Right renal cortex interstitium (tissue), 3 donors: ENCODE data around the gene MYO7B. TPM values are rescaled to one million over a fixed set of nuclear protein-coding genes. Genes with fewer than 3 reads are reported as not detected.

Experiments used
- DNase-seq, 3 donors: peaks; one replicate each; pipeline ENCODE4 v3.0.0-alpha.2; 2013; ENCODE audit warnings: low read depth in 3 of 3, low spot score in 2 of 3
- polyA plus RNA-seq, 3 donors: library from polyadenylated mRNA; unstranded; fragments of 120-200 nt; gene quantifications; one replicate each; pipeline ENCODE4 v1.2.1, GENCODE V29; 2013; ENCODE audit not compliant: insufficient read length in 3 of 3

Gene MYO7B
- 10 to 100 TPM; 18.0 to 22.3 (median 19.9) TPM for polyA plus RNA-seq

DNA sequence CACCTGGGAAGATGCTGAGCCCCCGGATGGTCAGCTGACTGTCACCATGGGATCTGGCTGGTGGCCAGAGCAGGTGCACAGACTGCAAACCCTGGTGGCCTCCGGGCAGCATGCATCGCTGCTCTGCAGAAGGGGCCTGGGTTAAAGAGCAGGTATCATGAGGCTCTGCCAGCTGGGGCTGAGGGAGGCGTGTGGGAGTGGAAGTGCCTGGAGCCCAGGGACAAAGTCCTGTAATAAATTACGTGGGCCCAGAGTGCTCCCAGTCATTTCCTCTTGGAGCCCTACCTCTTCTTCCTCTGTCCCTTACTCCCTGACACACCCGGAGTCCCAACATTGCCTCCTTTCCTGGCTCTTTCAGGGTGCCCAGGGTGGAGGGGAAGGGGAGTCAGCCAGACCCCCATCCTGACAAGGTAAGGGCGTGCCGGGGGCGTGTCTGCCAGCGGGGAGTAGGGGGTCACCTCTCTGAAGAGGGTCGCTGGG lies at the start of gene MYO7B:
TSS of gene MYO7B (plus strand) at position 262 of the 480 bp plus-strand sequence. CDS start 24,040 bp downstream, outside the sequence.
- DNase-seq = peak in 1 of 3 donors; percentile 25

DNA sequence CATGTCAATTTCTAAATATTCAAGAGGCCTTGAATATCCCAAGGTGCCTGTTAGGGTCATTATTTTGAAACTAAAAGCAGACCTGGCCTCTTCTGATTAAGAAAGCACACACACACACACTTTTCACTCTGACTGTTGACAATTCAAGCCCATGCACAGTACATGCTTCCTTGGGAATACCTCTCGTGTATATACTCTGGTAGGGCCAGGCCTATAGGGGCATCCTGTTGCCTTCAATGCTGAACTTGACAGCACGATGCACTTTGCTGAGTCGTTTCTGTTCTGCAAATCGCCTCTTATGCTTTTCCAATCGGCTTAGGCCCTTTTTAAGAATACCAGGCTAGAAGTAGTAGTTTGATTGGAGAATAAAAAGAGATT lies 49.8 kb upstream of the MYO7B start:
- DNase-seq = no peak

DNA sequence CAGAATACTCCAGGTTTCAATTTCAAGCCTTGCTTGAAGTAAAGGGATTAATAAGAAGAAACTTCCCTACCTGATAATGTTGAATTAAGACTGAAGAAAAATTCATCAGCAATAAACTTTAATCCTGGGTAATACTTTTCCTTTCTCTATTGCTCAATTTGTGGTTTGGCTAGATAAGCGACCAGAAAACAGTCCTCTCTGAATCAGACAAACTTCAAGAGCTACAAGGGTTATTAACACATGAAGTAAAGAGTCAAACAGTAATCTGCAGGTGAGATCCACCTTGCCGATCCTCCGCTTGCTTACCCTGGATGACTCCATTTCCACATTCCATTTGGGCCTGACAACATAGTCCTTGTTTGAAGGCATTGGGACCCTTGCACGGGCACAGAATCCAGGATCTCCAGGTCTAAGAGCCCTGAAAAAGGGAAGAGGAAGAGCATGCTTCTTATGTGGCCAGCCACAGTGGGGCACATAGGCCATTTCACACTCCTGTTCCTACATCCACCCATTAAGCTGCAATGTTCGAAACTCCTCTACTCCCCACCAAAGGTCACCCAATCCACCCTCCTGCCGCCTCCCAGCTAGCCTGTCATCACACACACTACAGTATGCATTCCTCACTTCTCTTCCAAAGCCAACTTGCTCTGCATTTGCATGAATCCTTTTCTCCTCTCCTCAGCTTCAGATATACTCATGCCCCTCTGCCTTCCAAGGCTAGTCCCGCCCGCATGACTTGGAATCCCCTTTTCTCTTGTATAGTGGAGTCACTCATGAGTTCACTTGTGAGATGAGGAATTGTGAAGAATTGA lies 49.0 kb upstream of the MYO7B start:
- no peak for DNase-seq

DNA sequence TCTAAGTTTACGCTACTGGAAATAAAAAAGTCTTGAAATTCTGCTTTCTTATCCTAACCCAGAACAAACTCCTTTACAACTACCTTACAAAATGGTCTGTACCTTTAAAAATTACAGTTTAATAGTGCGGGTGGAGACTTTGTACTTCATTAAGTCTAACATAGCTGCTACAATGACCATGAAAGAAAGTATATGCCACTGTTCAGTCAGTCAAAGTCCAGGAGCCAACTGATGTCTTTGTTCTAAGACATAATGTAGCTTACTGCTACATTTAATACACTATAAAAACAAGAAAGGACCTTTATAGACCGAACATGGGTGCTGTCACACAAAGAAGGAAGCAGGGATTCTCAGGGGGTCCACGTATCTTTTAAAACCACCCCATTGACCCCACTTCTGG lies 45.2 kb upstream of the MYO7B start:
- no peak for DNase-seq

DNA sequence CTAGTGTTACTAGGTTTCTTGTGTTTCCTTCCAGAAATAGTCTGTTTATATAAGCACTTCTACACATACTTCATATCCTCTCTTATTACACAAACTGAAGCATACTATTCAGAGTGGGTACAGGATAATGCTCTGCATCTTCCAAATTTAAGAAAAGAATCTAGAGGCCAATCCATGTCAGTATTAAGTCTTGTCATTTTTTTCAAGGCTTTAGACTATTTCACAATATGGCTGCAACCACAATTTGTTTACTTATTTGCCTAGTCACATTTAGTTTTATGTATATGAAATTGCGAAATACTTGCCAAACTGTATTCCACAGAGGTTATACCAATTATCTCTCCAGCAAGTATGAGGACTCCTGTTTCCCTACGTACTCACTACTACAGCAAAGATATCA lies 37.1 kb upstream of the MYO7B start:
- DNase-seq = no peak

DNA sequence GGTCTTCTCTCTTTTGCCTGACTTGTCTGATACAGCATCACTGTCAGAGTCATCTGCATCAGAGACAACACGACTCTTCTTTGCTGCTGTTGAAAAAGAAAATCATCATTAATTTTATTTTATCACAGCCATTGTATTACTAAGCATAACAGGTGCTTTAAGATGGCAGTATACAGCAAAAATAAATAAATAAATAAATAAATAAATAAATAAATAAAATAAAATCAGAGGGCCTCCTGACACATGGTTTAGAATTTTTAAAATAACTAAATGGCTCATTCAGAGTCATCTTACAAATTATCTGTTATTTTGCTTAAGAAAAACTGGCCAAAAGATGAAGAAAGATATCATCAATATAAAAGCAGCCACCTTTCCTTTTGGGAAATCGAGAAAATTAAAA lies 32.0 kb upstream of the MYO7B start:
- no peak for DNase-seq

DNA sequence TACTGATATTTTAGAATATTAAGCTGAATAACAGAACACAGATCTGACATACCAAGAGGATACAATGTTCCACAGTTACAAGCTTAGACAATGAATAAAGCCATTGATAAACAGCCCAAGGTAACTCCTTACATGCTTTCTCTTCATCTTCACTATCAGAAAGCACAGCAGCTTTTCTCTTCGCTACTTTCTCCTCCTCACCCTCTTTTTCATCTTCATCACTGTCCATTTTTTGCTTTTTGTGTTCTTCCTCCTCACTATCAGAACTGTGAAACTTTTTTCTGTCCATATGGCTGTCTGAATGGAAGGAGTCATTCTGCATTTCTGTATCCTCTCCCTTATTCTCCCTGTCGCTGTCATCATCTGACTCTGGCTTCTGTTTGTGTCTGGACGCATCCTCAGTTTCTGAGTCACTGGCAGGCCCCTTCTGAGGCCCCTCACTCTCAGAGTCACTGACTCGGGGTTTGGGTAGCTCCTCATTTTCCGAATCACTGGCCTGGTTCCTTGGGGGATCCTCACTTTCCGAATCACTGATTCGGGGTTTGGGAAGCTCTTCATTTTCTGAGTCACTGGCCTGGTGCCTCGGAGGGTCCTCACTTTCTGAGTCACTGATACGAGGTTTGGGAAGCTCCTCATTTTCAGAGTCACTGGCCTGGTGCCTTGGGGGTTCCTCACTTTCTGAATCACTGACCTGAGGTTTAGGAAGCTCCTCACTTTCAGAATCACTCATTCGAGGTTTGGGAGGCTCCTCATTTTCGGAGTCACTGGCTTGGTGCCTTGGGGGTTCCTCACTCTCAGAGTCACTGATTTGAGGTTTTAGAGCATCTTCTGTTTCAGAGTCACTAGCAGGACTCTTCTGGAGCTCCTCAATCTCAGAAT lies 30.7 kb upstream of the MYO7B start:
- DNase-seq = no peak

DNA sequence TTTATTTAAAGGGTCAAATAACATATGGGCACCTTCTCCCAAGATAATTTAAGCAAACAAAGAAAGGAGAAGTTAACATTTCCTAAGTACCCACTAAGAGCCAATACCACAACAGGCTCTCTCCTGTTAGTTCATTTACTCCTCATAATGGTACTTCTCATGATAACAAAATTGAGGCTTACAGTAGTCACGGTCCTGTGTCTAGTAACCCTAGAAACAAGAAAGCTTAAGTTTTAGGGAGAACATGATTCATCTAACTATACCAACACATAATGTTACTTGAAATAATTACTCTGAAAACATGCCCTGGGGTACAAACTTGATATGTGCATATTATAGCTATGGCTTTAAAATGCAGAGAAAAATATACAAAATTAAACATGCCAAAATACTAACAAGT lies 29.0 kb upstream of the MYO7B start:
- DNase-seq = no peak

DNA sequence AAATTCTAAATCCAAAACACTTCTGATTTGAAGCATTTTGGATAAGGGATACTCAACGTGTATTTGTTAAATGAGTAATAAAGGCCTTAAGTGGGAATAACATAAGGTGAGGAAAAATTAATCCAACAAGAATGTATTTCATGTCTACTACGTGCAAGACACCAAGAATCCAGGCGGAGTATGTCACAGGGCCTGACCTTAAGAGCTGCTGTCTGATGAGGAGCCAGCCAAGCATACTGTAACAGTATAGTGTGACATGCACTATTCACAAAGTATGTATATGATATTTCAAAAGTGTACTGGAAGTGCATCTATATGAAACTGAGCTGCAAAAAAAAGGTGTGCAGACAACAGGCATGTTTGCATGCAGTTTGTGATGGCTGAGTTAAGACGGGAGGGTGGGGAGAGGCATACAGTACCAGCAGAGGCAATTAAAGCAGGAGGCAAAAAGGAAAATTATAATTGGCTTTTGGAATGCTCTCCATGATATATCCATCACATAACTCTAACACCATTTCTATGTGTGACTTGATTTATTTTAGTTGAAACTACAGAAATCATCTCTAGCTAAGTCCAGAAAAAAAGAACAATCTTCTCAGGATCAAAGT lies 27.4 kb upstream of the MYO7B start:
- DNase-seq = no peak

DNA sequence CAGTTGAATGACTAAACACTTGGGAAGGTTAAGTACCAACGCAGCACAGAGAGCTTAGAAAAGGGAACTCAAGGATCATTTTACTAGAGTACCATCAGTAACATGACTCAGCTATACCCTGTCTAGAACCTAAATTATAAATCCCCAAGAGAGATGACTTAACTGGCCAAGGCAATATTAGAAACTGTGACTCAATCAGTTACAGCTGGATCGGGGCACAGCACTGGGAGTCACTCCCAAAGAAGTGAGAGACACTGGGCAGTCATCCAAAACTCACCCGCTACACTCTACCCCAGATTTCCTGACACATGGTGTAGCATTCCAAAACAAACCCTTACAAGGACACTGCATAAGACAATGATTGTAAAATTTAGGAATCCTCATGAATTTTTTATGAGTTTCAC lies 26.9 kb upstream of the MYO7B start:
- DNase-seq = no peak

DNA sequence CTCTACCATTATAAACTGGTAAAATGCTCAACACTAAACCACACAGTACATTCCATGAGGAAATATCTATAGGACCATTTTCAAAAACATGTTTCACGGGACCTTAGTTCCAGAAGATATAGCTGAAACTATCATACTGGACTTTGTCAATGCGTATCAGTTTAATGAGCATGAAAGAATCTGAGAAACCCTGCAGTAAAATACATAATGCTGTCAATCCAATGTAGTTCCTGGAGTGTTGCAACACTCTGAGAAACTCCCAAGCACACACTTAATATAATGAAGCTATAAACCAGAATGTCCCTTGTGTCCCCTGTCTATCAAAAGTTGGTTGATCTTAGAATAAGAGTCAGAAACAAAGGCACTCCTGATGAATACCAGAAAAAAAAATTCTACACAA lies 25.4 kb upstream of the MYO7B start:
- no peak for DNase-seq

DNA sequence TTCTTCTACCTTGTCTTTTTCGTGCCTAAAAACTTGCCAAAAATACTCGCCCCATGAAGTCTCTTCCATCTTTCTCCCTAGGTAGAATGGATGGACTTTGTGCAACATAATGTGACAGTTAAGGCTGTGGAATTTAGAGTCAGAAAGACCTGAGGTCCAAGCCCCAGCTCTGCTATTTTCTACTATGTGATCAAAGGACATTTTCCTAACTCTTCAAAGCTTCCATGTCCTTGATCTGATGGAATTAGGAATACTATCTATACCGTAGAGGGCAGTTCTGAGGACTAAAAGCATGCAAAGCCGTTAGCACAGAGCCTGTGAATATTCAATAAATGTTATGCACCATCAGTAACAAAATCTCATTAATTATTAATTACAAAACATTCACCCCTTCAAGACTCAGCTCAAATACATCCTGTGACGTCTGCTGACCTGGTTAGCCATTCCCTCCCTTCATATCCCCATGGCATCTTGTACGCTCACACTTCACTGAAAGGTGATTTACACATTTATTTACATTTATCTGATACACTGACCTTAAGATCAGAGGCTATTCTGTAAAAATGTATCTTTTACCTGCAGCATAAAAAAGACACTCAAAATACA lies 24.3 kb upstream of the MYO7B start:
- DNase-seq = no peak

DNA sequence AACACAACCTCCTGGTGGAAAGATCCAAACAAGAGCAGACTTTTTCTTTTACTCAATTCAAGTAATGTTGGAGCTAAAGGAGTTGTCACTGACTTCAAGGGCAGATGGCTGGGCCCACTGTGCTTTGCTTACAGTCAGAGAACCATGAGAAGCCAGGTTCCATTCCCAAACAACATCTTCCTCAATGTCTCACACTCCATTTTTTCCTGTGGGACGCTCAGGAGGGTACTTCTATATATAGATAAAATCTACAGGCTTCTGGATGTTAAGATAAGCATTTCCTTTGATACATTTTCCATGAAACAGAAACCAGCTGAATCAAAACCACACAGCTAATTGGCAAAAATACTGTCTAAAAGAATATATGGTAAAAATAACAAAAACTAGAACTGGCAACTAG lies 23.6 kb upstream of the MYO7B start:
- DNase-seq = no peak

DNA sequence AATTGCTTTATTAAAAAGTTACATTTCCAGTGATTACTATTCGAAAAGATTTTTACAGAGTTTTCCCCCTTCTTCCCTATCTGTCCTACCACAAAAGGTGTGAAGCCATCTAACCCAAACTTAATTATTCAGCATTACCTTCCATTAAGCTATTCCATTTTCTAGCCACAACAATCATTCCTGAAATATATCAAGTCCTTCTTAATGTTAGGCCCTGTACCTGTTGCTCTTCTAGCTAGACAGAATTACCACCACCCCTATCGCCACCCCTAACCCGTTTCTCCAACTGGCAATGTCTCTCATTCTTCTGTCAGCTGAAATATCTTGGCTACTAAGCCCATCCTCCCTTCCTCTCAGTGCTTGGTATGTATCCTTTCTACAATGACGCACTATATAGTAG lies 23.1 kb upstream of the MYO7B start:
- DNase-seq = no peak

DNA sequence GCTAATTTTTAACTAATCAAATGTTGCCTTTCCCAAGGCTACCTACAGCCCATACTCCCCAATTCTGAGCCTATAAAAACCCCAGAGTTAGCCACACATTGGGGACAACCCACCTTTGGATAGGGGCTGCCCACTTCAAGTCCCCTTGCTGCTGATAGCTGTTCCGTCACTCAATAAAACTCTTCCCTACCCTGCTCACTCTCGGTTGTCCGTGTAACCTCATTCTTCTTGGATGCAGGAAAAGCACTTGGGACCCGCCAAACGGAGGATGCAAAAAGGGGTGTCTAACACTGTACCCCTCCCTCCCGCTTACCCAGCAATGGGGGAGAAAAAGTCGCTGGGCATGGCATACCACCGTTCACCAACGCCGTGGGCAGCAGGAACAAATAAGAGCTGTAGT lies 21.4 kb upstream of the MYO7B start:
- DNase-seq = no peak

DNA sequence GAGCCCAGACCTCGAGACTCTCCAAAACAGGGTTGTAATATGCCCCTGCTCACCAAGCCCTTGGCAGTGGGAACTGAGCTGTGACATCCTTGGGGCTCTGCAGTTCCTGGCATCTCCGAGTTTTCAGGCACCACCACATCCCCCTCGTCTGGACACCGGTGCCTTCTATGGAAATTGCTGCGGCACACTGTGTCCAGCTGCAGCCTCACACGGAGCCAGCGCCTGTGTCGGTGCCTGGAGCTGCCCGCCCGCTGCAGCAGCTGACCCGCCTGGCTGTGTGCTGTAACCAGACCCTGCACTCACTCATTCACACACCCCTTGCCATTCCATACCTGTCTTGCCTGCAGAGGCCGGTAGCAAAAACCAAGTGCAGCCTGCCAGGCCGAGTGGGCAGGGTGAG lies 21.0 kb upstream of the MYO7B start:
- no peak for DNase-seq

DNA sequence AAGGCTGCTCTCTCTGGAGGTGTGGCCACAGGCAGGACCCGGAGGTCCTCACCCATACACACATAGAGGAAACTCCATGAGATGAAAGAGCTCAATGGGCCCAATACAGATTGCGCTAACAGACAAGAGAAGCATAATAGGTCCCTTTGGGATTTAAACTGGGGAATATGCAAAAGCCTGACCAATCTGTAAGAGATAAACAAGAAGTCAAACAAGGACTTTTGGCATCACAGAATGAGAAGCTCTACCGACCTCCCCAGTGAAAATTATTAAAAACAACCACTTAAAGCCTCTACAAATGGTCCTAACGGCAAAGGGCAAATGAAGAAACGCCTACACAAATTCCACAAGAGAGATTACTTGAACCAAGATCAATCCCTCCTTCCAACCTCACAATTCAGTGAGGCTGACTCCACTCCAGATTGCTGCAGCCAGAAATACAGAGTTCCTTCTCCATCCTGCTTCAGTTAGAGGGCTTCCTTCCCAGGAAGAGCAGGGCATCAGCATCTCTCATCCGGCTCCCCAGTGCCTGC lies 20.0 kb upstream of the MYO7B start:
- DNase-seq = no peak

DNA sequence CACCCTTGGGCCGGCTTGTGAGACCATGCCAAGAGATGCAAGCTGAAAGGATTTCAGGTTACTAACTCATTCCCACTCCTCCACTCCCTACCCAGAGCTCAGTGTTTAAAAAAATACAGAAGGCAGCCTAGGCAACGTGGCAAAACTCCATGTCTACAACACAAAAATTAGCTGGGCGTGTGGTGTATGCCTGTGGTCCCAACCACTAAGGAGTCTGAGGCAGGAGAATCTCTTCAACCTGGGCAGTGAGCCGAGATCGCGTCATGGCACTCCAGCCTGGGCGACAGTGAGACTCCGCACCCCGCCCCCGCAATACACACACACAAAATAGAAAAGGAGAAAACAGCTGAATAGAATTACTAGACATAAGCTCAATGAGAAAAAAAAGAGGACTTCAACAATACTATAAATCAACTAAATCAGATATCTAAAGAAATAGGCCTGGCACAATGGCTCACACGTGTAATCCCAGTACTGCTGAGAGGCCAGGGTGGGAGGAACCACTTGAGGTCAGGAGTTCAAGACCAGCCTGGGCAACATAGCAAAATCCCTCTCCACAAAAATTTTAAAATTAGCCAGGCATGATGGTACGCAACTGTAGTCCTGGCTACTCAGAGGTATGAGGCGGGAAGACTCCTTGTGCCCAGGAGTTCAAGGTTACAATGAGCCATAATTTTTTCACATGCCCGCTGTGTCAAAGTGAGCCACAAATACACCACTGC lies 19.3 kb upstream of the MYO7B start:
- DNase-seq = no peak

DNA sequence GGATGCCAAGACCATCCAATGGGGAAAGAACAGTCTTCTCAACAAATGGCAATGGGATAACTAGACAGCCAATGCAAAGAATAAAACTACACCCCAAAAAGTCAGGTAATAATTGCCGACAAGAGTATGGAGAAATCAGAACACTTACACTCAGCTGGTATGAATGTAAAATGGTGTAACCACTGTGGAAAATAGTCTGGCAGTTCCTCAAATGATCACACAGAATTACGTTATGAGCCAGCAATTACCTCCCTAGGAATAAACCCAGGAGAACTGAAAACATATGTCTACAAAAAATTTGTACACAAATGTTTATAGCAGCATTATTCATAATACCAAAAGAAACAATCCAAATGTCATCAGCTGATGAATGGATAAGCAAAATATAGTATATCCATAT lies 18.0 kb upstream of the MYO7B start:
- DNase-seq = no peak

DNA sequence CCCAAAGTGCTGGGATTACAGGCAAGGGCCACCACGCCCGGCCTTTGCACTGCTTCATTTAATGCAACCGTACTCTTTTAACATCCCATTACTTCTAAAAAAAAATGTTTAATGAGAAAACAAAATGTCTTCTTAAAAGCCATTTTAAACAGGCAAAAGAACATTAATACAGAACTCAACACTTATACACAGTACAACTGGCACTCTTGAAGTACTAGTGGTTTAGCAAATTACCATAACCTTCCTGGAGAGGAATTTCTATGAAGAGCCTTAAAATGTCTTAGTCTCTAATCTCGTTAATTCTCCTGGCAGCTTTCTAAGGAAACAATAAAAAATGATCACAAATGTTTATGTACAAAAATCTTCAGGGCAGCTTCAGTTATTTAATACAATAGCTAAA lies 15.1 kb upstream of the MYO7B start:
- DNase-seq = no peak
